ENCODE data around the gene PLCB3. TPM values are rescaled to one million over a fixed set of nuclear protein-coding genes. Genes with fewer than 3 reads are reported as not detected.
A peak's percentile ranks its signal among the peaks of the same experiment; 100 is the strongest.

PLCB3 gene
- total RNA-seq, 1 experiment from 2014 or later, result 40.6 TPM

DNA sequence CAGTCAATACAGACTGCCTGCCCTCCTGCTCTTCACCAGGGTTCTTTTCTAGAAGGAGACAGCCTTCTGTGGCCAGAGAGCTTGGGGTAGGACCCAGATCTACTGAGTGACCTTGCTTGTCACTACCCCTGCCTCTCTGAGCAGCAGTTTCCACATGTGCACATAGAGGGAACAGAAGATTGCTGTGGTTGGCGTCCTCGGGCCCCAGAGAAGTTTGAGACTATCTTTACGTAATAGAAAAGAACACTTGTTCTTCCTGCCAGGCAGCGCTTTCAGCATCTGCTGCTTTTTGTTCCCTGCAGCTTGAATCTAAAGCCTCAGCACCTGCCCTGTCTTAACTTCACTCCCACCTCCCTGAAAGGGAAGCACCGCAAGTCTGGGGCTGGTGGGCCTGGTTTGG, 12.3 kb upstream of the PLCB3 start:
- no peak for TF ChIP-seq CTCF (IDR thresholded peaks at IDR 0.05; ENCODE audit: insufficient read depth in 1 of 2, low read depth in 1 of 2, low read length in 1 of 2, severe bottlenecking in 1 of 2, unreplicated experiment in 1 of 2)
- Histone ChIP-seq H3K27me3 (replicated peaks; ENCODE audit: control insufficient read depth, insufficient read depth, low read length) (no peaks in the 10 kb centered on the region), H3K4me1 (peaks cover 24% of the 10 kb centered on the region), H3K9me3 (no peaks in the 10 kb centered on the region), H3K36me3 (ENCODE audit: control insufficient read depth, insufficient read depth, low read length) (peaks cover 3% of the 10 kb centered on the region; the same call in 1 of the 2 replicates), H3K4me3 (ENCODE audit: low read depth, low read length) (no peak overlapping the region)
- Mint-ChIP-seq H3K27me3 (ENCODE audit: insufficient read depth, unreplicated experiment) (no peaks in the 10 kb centered on the region), H3K36me3 (ENCODE audit: insufficient read depth, unreplicated experiment) (peaks cover 58% of the 10 kb centered on the region), H3K4me3 (ENCODE audit: unreplicated experiment) (no peak overlapping the region), H3K9me3 (ENCODE audit: unreplicated experiment) (no peaks in the 10 kb centered on the region), H3K27ac (ENCODE audit: unreplicated experiment) (no peak overlapping the region), H3K4me1 (ENCODE audit: low read depth, unreplicated experiment) (peaks cover 15% of the 10 kb centered on the region)
- POLR2A ChIA-PET, result interaction anchor here (0.7 kb wide), 1 partner anchor 79 kb away, joined by 5 read pairs; the partner anchor contains the start of genes PRDX5 and TRMT112
- intact Hi-C loops (cut with micrococcal nuclease; ENCODE audit: unreplicated experiment), result no loop called here
- no peak for DNase-seq
- CTCF ChIA-PET, result interaction anchor here (0.8 kb wide), 1 partner anchor 53 kb away, joined by 3 read pairs; the partner anchor contains the start of gene STIP1
- BruUV-seq (replicated peaks), result no TSS peak

DNA sequence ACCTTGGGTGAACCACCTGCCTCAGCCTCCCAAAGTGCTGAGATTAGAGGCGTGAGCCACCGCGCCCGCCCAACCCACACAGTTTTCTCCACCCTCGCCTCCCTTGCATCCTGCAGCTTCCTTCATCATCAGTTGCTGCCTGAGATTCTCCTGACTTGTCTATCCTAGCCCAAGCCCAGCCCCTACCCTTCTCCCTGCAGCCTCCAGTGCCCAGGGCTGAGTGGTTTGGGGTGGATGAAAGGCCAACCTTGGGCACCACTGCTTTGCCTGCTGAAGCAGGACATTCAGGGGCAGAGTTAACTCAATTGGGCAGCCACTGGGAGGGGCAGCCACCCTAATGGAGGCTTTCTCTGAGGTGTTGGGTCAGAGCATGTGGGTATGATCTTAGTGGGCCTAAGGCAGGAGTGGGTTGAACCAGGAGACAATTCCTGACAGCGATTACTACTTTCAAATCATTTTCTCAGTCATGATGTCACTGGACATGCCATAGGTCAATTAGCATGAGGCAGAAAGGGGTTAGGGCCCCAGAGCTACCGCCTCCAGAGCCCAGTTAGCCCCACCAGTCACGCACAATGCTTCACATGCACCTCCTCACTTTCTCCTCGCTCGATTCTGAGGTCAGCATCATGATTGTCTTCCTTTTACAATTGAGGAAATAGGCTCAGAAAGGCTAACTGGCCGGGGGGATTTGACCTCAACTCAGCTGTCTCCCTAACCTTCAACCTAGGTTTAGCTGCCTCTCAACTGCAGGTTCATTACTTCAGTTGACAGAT, 11.5 kb upstream of the PLCB3 start:
- ChIA-PET CTCF (no interaction called here), POLR2A (interaction anchor here (0.7 kb wide), 1 partner anchor 78 kb away, joined by 5 read pairs; the partner anchor contains the start of genes PRDX5 and TRMT112)
- Histone ChIP-seq H3K27me3 (replicated peaks; ENCODE audit: control insufficient read depth, insufficient read depth, low read length) (no peaks in the 10 kb centered on the region), H3K4me1 (peaks cover 24% of the 10 kb centered on the region), H3K36me3 (ENCODE audit: control insufficient read depth, insufficient read depth, low read length) (peaks cover 3% of the 10 kb centered on the region; the same call in 1 of the 2 replicates), H3K9me3 (no peaks in the 10 kb centered on the region), H3K4me3 (ENCODE audit: low read depth, low read length) (peak overlapping the region; percentile 95)
- H3K4me3 Mint-ChIP-seq (ENCODE audit: unreplicated experiment), result peak overlapping the region; percentile 88
- no peak for TF ChIP-seq CTCF (IDR thresholded peaks at IDR 0.05; ENCODE audit: insufficient read depth in 1 of 2, low read depth in 1 of 2, low read length in 1 of 2, severe bottlenecking in 1 of 2, unreplicated experiment in 1 of 2)
- H3K27me3 Mint-ChIP-seq (ENCODE audit: insufficient read depth, unreplicated experiment), result no peaks in the 10 kb centered on the region
- H3K9me3 Mint-ChIP-seq (ENCODE audit: unreplicated experiment), result no peaks in the 10 kb centered on the region
- BruUV-seq (replicated peaks), result no TSS peak
- no peak for DNase-seq
- peaks cover 15% of the 10 kb centered on the region for H3K4me1 Mint-ChIP-seq (ENCODE audit: low read depth, unreplicated experiment)
- H3K36me3 Mint-ChIP-seq (ENCODE audit: insufficient read depth, unreplicated experiment), result peaks cover 63% of the 10 kb centered on the region
- peak overlapping the region; percentile 90 for H3K27ac Mint-ChIP-seq (ENCODE audit: unreplicated experiment)
- intact Hi-C loops (cut with micrococcal nuclease; ENCODE audit: unreplicated experiment), result loop anchor here (2.0 kb wide), 1 partner anchor 65 kb away; the partner anchor contains the start of gene ESRRA

GRCh38 chr11:64240435-64241240, 10.7 kb upstream of the PLCB3 start, which contains the start of gene FKBP2:
FKBP2 (plus strand) TSS chr11:64241095; CDS start chr11:64242388, 1,293 bp downstream.
- intact Hi-C loops (cut with micrococcal nuclease; ENCODE audit: unreplicated experiment), result loop anchor here (1.0 to 2.0 kb wide), 2 partner anchors 55 to 64 kb away; partner anchors contain the start of gene ESRRA
- ChIA-PET POLR2A (interaction anchor here (0.5 to 1.6 kb wide), 14 partner anchors 10 to 1454 kb away, joined by 3 to 12 read pairs (median 4); partner anchors contain the start of genes DNAJC4, ESRRA, NUDT22 and SF1), CTCF (interaction anchor here (0.6 to 1.1 kb wide), 8 partner anchors 9 to 1182 kb away, joined by 3 to 13 read pairs (median 3); partner anchors contain the start of genes ESRRA and STIP1)
- Histone ChIP-seq H3K36me3 (ENCODE audit: control insufficient read depth, insufficient read depth, low read length) (peaks cover 3% of the 10 kb centered on the region; the same call in 1 of the 2 replicates), H3K27me3 (replicated peaks; ENCODE audit: control insufficient read depth, insufficient read depth, low read length) (no peaks in the 10 kb centered on the region), H3K4me3 (ENCODE audit: low read depth, low read length) (peak within 1 kb of the TSS; percentile 95), H3K4me1 (peaks cover 20% of the 10 kb centered on the region), H3K9me3 (no peaks in the 10 kb centered on the region)
- no peak for TF ChIP-seq CTCF (IDR thresholded peaks at IDR 0.05; ENCODE audit: insufficient read depth in 1 of 2, low read depth in 1 of 2, low read length in 1 of 2, severe bottlenecking in 1 of 2, unreplicated experiment in 1 of 2)
- peak within 1 kb of the TSS; percentile 88 for H3K4me3 Mint-ChIP-seq (ENCODE audit: unreplicated experiment)
- peak within 1 kb of the TSS; percentile 90 for H3K27ac Mint-ChIP-seq (ENCODE audit: unreplicated experiment)
- BruUV-seq (replicated peaks), result TSS peak; percentile 92
- DNase-seq, result peak; percentile 97 to 99
- H3K36me3 Mint-ChIP-seq (ENCODE audit: insufficient read depth, unreplicated experiment), result peaks cover 61% of the 10 kb centered on the region
- no peaks in the 10 kb centered on the region for H3K9me3 Mint-ChIP-seq (ENCODE audit: unreplicated experiment)
- no peaks in the 10 kb centered on the region for H3K27me3 Mint-ChIP-seq (ENCODE audit: insufficient read depth, unreplicated experiment)
- peaks cover 15% of the 10 kb centered on the region for H3K4me1 Mint-ChIP-seq (ENCODE audit: low read depth, unreplicated experiment)
